HepG2 (cell line): ENCODE measurements around the gene HPD. TPM values are rescaled to one million over a fixed set of nuclear protein-coding genes. Genes with fewer than 3 reads are reported as not detected.

Experiments
- ATF6 ChIP-seq: sonication (generic); formaldehyde crosslinking; conservative IDR thresholded peaks from 2 replicates; pipeline ENCODE4 v1.4.0; 2020; ENCODE audit warnings: missing genetic modification reagents
- CBFB ChIP-seq: sonication (generic); formaldehyde crosslinking; IDR thresholded peaks from 2 replicates; pipeline ENCODE4 v1.4.0; 2020; ENCODE audit warnings: missing genetic modification reagents
- CEBPZ ChIP-seq: IDR thresholded peaks from 2 replicates; pipeline ENCODE4 v1.6.1; 2012; ENCODE audit warnings: low read length, improper control_type of control experiment
- EHMT2 ChIP-seq: fragments of 200-600 bp; sonication (generic); IDR thresholded peaks from 2 replicates; pipeline ENCODE4 v1.7.0; 2017; ENCODE audit warnings: antibody characterized with exemption, low read depth, low read length, borderline replicate concordance
- HNF1B ChIP-seq: sonication (generic); formaldehyde crosslinking; IDR thresholded peaks from 2 replicates; pipeline ENCODE4 v1.5.1; 2020; ENCODE audit warnings: mild to moderate bottlenecking, moderate library complexity, missing genetic modification reagents
- NFYC ChIP-seq: IDR thresholded peaks from 2 replicates; pipeline ENCODE4 v1.6.1; 2016; ENCODE audit warnings: missing genetic modification reagents, missing compliant biosample characterization
- PLRG1 ChIP-seq: fragments of 450-650 bp; conservative IDR thresholded peaks from 2 replicates; pipeline ENCODE4 v1.6.1; 2016
- PPARG ChIP-seq: conservative IDR thresholded peaks from 2 replicates; pipeline ENCODE4 v1.6.1; 2016; ENCODE audit warnings: missing biosample characterization, missing genetic modification reagents
- RCOR2 ChIP-seq: IDR thresholded peaks from 2 replicates; pipeline ENCODE4 v1.6.1; 2016; ENCODE audit warnings: missing biosample characterization, missing genetic modification reagents
- REXO4 ChIP-seq: sonication (generic); formaldehyde crosslinking; IDR thresholded peaks from 2 replicates; pipeline ENCODE4 v1.8.0; 2022; ENCODE audit warnings: missing genetic modification reagents, mild to moderate bottlenecking, borderline replicate concordance
- STAT6 ChIP-seq: sonication (generic); formaldehyde crosslinking; IDR thresholded peaks from 2 replicates; pipeline ENCODE4 v1.4.0; 2020; ENCODE audit warnings: missing genetic modification reagents, mild to moderate bottlenecking, borderline replicate concordance
- TAF1 ChIP-seq: sonication (generic); formaldehyde crosslinking; IDR thresholded peaks from 2 replicates; pipeline ENCODE4 v1.4.0; 2020; ENCODE audit warnings: missing genetic modification reagents
- ZFP36L1 ChIP-seq: sonication (generic); formaldehyde crosslinking; IDR thresholded peaks from 2 replicates; pipeline ENCODE4 v1.8.0; 2022; ENCODE audit warnings: mild to moderate bottlenecking, missing genetic modification reagents, moderate library complexity
- ZNF10 ChIP-seq: sonication (generic); formaldehyde crosslinking; IDR thresholded peaks from 2 replicates; pipeline ENCODE4 v1.4.0; 2020; ENCODE audit warnings: mild to moderate bottlenecking, low read depth, missing genetic modification reagents, borderline replicate concordance
- ZNF383 ChIP-seq: sonication (generic); formaldehyde crosslinking; IDR thresholded peaks from 2 replicates; pipeline ENCODE4 v1.4.0; 2020; ENCODE audit warnings: missing genetic modification reagents, mild to moderate bottlenecking, borderline replicate concordance
- ZNF564 ChIP-seq: sonication (generic); formaldehyde crosslinking; IDR thresholded peaks from 2 replicates; pipeline ENCODE4 v1.8.1; 2023; ENCODE audit warnings: mild to moderate bottlenecking, missing genetic modification reagents
- ZNF619 ChIP-seq: sonication (generic); formaldehyde crosslinking; IDR thresholded peaks from 2 replicates; pipeline ENCODE4 v1.4.0; 2020; ENCODE audit warnings: mild to moderate bottlenecking, missing genetic modification reagents
- ZNF747 ChIP-seq: sonication (generic); formaldehyde crosslinking; IDR thresholded peaks from 2 replicates; pipeline ENCODE4 v1.8.1; 2023; ENCODE audit warnings: missing genetic modification reagents, mild to moderate bottlenecking, borderline replicate concordance
- ZNF766 ChIP-seq: sonication (generic); formaldehyde crosslinking; IDR thresholded peaks from 2 replicates; pipeline ENCODE4 v1.5.0; 2020; ENCODE audit warnings: missing genetic modification reagents, borderline replicate concordance
- polyA plus RNA-seq, 8 experiments: library from polyadenylated mRNA; depleted of rRNA in 3 of 8; stranded (reverse) in 7 of 8; unstranded in 1 of 8; fragments of >200 nt; fragmentation: Illumina TruSeq in 4 of 8; extraction: Trizol in 4 of 8; gene quantifications; 2 replicates each; pipeline versions ENCODE4 v1.2.1 to v1.2.3, GENCODE V29; 2011 to 2016; ENCODE audit warnings: low read depth in 4 of 8, missing spikeins in 1 of 8, mixed read lengths in 1 of 8; ENCODE audit not compliant: insufficient read depth in 1 of 8
- total RNA-seq, 5 experiments: library from RNA; depleted of rRNA; stranded (reverse); fragments of >200 nt; fragmentation: Illumina TruSeq; extraction: Trizol; gene quantifications; 2 replicates each; pipeline ENCODE4 v1.2.3, GENCODE V29; 2016; ENCODE audit warnings: low read depth in 1 of 5

The HPD gene
- total and polyA plus RNA-seq, 2 of the 13 experiments (the other 11 are each of a cell fraction or from before 2014, with no cell fraction given) = 120 to 195 TPM

GRCh38 chr12:121799842-121800693 lies 58.6 kb downstream of the HPD start (continued):
- no peak; the same call in 1 of the 2 replicates for TF ChIP-seq CBFB
- no peak for TF ChIP-seq PLRG1
- no peak for TF ChIP-seq ZNF747
- no peak for TF ChIP-seq NFYC (CRISPR knock-in tag)
- no peak for TF ChIP-seq EHMT2
- no peak for TF ChIP-seq ZNF10 (CRISPR knock-in tag)
- no peak for TF ChIP-seq CEBPZ
- peak; percentile 37; the same call in 1 of the 2 replicates for TF ChIP-seq PPARG (CRISPR knock-in tag)
- no peak for TF ChIP-seq ZNF383
- no peak for TF ChIP-seq ZFP36L1 (CRISPR knock-in tag)
- TF ChIP-seq STAT6 (CRISPR knock-in tag) = no peak
- peak; percentile 55; the same call in 1 of the 2 replicates for TF ChIP-seq TAF1 (CRISPR knock-in tag)
- no peak for TF ChIP-seq ATF6
- TF ChIP-seq ZNF619 (CRISPR knock-in tag) = no peak
- 0 out of 2 replicates have a peak, but pooled peaks have one; percentile 31 for TF ChIP-seq HNF1B (CRISPR knock-in tag)
- no peak; the same call in 1 of the 2 replicates for TF ChIP-seq ZNF766
- no peak for TF ChIP-seq RCOR2 (CRISPR knock-in tag)
- no peak for TF ChIP-seq REXO4 (CRISPR knock-in tag)
- 0 out of 2 replicates have a peak, but pooled peaks have one; percentile 20 for TF ChIP-seq ZNF564 (CRISPR knock-in tag)
